GM21825 (cell line): Measurements from ENCODE around the gene PROX1.

Source experiments
- ATAC-seq: cut with Tn5 transposase; IDR thresholded peaks from one replicate; pipeline ENCODE4 v1.9.1; 2021; ENCODE audit warnings: mild to moderate bottlenecking, moderate library complexity; ENCODE audit not compliant: unreplicated experiment

Gene PROX1

GRCh38 chr1:213997038-213997771 is 9.4 kb downstream of the PROX1 start:
- ATAC-seq = no peak

- no peak for ATAC-seq
These were observed 10.0 kb downstream of the PROX1 start for GRCh38 chr1:213997772-213998107.

- no peak for ATAC-seq
These were observed 11.0 kb downstream of the PROX1 start for GRCh38 chr1:213998785-213999184.

GRCh38 chr1:213999732-214000131 is 12.0 kb downstream of the PROX1 start:
- no peak for ATAC-seq

GRCh38 chr1:214002060-214002459 is 14.3 kb downstream of the PROX1 start:
- ATAC-seq = no peak

- ATAC-seq = no peak
These were observed 14.7 kb downstream of the PROX1 start for GRCh38 chr1:214002472-214002871.

GRCh38 chr1:214003233-214003632 is 15.5 kb downstream of the PROX1 start:
- no peak for ATAC-seq

GRCh38 chr1:214004014-214004413 is 16.2 kb downstream of the PROX1 start:
- no peak for ATAC-seq

GRCh38 chr1:214004795-214005194 is 17.0 kb downstream of the PROX1 start:
- no peak for ATAC-seq

- no peak for ATAC-seq
These were observed 17.9 kb downstream of the PROX1 start for GRCh38 chr1:214005708-214006107.

GRCh38 chr1:214006845-214007244 is 19.1 kb downstream of the PROX1 start:
- ATAC-seq = no peak

- no peak for ATAC-seq
These were observed 20.6 kb downstream of the PROX1 start for GRCh38 chr1:214008347-214008746.

- ATAC-seq = no peak
These were observed 21.1 kb downstream of the PROX1 start for GRCh38 chr1:214008791-214009422.

- ATAC-seq = no peak
These were observed 21.8 kb downstream of the PROX1 start for GRCh38 chr1:214009423-214010196.

- ATAC-seq = no peak
These were observed 22.4 kb downstream of the PROX1 start for GRCh38 chr1:214010197-214010573.

- ATAC-seq = no peak
These were observed 22.9 kb downstream of the PROX1 start for GRCh38 chr1:214010717-214011116.

- no peak for ATAC-seq
These were observed 24.6 kb downstream of the PROX1 start for GRCh38 chr1:214012418-214012817.

GRCh38 chr1:214013614-214014377 is 26.0 kb downstream of the PROX1 start:
- ATAC-seq = no peak

- ATAC-seq = no peak
These were observed 27.0 kb downstream of the PROX1 start for GRCh38 chr1:214014730-214015129.

GRCh38 chr1:214017191-214017982 is 29.6 kb downstream of the PROX1 start:
- ATAC-seq = no peak
